Activated CD8-positive, alpha-beta memory T cell treated with anti-CD3 and anti-CD28 coated beads for 1 hour (primary cell): ENCODE results near the gene GNB5.
"Not testable (repeated sequence)": the region's sequence is repeated elsewhere in the genome, so short reads cannot be mapped to it uniquely, and the experiment has no call there.

Experiments
- DNase-seq, 2 donors: peaks; one replicate each; pipeline ENCODE4 v3.0.0-alpha.2; 2020; ENCODE audit warnings: low read depth in 1 of 2; ENCODE audit errors: extremely low read depth in 1 of 2

Gene GNB5

DNA sequence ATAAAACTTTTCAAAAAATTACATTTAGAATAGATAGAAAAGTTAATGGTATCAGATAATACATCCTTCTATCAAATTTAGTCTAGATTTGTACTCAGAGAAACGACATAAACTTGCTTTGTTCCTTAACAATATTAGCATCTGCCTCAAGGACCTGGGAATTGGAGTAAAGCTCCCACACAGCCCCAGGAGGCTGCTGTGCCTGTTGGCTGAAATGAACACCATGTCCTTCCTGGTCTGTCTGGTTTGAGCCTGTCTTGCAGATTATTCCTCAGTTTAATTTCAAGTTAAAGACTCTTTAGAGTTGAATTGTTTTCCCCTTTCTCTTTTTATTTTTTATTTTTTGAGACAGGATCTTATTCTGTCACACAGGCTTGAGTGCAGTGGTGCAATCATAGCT, 19.4 kb downstream of the GNB5 start:
- no peak for DNase-seq

DNA sequence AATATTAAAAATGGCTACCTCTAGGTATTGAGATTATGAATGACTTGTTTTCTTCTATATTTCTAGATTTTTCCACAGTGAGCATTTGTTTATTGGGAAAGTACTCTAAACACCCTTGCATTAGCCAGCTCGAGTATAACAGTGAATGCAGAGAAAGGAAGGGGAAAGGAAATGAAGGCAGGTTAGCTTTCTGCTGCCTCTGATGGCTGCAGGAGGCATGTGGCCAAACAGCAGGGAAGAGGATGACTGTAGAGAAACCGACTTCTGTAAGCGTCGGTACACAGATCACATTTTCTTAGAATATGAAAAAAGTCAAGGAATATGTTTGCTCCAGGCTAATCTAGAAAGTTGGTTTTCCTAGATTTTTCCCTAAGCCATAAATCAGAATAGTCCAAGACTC, 19.8 kb downstream of the GNB5 start:
- DNase-seq: no peak

DNA sequence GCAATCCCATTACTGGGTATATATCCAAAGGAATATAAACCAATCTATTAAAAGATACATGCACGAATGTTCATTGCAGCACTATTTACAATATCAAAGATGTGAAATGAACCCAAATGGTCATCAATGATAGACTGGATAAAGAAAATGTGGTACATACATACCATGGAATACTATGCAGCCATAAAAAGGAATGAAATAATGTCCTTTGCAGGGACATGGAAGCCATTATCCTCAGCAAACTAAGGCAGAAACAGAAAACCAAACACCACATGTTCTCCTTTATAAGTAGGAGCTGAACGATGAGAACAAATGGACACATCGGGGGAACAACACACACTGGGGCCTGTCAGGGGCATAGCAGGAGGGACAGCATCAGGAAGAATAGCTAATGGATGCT, 21.0 kb downstream of the GNB5 start:
- DNase-seq: not testable (repeated sequence)

DNA sequence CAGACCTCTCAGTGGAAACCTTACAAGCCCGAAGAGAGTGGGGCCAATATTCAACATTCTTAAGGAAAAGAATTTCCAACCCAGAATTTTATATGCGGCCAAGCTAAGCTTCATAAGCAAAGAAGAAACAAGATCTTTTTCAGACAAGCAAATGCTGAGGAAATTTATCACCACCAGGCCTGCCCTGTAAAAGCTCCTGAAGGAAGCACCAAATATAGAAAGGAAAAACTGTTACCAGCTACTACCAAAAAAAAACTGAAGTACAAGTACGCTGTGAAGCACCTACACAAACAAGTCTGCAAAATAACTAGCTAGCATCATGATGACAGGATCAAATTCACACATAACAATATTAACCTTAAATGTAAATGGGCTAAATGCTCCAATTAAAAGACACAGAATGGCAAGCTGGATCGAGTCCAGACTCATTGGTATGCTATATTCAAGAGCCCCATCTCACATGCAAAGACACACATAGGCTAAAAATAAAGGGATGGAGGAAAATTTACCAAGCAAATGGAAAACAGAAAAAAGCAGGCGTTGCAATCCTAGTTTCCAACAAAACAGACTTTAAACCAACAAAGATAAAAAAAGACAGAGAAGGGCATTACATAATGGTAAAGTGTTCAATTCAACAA, 25.6 kb downstream of the GNB5 start:
- not testable (repeated sequence) for DNase-seq

DNA sequence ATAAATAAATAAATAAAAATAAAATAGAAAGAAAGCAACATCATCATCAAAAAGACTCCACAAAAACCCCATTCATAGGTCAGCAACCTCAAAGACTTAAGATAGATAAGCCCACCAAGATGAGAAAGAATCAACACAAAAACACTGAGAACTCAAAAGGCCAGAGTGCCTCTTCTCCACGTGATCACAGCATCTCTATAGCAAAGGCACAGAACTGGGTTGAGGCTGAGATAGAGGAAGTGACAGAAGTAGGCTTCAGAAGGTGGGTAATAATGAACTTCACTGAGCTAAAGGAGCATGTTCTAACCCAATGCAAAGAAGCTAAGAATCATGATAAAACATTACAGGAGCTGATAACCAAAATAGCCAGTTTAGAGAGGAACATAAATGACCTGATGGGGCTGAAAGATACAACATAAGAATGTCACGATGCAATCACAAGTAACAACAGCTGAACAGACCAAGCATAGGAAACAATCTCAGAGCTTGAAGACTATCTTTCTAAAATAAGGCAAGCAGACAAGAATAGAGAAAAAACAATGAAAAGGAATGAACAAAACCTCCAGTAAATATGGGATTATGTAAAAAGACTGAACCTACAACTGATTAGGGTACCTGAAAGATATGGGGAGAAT, 26.4 kb downstream of the GNB5 start:
- no peak for DNase-seq

DNA sequence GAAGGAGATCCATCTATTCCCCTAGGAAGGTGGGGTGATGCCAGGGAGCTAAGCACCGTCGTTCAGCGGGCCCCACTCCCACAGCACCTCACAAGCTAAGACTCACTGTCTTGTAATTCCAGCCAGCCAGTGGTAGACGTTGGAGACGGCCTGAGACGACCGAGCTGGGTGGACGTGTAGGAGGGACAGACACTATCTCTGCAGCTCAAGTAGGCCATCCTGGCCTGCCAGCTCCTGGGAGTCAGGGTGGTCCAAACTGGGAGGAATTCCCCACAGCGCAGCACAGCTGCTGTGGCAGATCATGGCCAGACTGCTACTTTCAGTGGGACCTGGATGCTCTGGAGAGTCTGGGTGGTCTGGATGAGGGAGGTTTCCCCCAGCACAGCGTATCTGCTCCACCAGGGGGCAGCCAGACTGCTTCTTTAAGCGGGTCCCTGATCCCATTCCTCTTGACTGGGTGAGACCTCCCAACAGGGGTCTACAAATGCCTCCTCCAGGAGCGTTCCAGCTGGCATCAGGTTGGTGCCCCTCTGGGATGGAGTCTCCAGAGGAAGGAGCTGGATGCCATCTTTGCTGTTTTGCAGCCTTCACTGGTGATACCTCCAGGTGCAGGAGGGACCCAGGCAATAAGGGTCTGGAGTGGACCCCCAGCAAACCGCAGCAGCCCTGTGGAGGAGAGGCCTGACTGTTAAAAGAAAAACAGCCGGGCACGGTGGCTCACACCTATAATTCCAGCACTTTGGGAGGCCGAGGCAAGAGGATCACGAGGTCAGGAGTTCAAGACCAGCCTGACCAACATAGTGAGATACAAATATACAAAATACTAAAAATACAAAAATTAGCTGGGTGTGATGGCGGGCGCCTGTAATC, 27.6 kb downstream of the GNB5 start:
- DNase-seq: no peak

DNA sequence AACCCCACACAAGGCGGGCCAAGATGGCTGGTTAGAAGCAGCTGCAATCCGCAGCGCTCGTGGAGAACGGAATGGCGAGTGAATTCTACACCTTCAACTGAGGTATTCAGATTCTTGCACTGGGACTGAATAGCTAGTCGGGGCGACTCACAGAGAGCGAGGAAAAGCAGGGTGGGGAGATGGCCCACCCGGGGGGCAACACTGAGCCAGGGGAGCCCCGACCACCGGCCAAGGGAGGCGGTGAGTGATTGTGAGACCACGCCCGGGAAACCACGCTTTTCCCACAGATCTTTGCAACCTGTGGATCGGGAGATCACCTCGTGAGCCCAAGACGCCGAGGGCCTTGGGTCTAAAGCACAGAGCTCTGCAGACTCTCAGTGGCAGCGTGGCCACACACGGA, 28.3 kb downstream of the GNB5 start:
- DNase-seq: no peak

DNA sequence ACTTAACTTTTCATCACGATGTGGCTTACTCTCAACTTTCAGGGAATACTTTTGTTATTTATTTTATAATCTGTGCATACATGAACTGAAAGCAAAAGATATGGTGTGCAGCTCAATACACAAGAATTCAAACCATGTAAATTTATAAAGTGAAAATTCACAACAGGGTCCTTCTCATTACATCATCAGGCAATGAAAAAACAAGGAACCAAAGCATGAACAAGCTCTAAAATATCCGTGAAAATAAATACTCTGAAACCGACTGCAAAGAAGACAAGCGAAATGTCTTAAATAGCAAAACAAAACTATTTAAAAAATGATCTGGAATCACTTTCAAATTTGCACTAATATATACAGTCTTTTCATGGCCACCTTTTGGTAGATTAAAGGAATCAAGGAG, 28.9 kb downstream of the GNB5 start:
- no peak for DNase-seq

DNA sequence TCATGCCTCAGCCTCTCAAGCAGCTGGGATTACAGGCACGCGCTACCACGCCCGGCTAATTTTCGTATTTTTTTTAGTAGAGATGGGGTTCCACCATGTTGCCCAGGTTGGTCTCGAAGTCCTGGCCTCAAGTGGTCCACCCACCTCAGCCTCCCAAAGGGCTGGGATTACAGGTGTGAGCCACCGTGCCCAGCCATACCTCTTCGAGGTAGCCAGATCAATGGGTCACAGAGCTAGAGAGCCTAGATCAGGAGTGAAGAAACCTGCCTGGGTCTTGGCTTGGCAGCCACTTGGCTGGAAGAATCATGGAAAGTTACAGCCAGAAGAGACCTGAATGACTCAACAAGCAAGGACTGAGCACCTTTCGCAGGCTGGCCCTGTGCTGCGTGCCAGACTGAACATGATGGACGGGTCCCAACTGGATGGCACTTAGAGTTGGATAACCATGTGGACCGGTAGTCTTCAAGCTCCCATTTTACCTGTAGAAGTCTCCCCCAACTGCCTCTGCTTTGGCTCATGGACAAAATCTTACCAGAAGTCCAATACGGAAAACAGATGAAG, 29.7 kb downstream of the GNB5 start:
- no peak for DNase-seq

DNA sequence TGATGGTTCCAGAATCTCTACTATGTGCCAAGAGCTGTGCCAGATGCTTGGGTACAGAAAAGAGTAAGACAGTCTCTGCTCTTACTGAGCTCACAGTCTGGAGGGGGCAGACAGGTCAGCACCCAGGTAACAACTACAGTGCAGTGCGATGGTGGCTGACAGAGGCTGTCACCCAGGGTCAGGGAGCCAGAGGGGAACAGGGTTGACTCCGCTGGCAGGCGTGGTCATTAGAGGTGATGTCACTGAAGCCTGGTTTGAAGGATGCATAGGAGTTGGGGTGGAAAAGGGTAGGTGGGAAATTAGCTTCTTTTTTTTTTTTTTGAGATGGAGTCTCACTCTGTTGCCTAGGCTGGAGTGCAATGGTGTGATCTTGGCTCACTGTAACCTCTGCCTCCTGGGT, 31.5 kb downstream of the GNB5 start:
- DNase-seq: no peak

DNA sequence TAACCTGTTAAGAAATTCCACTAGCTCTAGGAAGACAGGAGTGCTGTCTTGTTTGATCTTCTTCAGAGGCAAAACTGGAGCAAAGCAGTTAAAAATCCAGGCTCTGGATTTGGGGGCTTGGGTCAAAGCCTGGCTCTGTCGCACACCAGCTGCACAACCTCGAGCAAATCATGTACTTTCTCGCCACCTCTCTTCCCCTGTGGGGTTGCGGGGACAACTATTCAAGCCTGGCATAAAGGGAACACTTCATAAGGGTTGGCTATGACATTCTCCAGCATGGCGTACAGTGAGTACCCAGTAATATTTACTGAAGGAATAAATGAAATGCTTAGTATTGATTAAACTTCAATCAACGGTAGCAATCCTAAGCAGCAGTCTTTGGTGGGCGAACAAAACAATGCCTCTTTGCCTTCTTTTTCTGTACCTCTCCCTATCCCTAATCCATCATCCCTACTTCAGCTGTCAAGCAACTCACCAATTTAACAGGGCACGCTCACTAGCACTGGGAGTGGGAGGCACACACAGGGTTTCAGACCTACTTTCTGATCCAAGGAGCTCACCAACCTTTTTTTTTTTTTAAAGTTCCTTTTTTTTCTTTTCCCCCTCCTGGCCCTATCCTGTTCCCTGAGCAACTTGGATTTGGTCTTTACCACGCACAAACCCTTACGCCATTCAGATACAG, 33.0 kb downstream of the GNB5 start:
- DNase-seq: no peak

DNA sequence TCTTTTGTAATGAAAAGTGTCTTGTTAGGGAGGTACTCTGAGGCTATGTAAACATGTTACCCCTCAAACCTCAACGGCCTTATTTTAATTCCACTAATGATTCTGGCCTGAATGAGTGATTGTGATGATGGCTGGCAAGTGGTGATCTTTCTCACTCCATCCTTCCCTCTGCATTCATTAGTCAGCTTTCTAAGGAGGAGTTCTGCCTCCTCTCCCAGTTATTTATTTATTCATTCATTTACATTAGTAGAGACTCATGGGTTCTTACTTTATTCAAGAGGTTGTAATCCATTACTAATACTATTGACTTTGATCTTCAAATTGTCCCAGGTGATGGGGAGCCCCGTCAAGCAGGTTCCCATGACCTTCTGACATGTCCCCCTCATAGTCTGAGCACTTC, 35.3 kb downstream of the GNB5 start:
- DNase-seq: no peak

DNA sequence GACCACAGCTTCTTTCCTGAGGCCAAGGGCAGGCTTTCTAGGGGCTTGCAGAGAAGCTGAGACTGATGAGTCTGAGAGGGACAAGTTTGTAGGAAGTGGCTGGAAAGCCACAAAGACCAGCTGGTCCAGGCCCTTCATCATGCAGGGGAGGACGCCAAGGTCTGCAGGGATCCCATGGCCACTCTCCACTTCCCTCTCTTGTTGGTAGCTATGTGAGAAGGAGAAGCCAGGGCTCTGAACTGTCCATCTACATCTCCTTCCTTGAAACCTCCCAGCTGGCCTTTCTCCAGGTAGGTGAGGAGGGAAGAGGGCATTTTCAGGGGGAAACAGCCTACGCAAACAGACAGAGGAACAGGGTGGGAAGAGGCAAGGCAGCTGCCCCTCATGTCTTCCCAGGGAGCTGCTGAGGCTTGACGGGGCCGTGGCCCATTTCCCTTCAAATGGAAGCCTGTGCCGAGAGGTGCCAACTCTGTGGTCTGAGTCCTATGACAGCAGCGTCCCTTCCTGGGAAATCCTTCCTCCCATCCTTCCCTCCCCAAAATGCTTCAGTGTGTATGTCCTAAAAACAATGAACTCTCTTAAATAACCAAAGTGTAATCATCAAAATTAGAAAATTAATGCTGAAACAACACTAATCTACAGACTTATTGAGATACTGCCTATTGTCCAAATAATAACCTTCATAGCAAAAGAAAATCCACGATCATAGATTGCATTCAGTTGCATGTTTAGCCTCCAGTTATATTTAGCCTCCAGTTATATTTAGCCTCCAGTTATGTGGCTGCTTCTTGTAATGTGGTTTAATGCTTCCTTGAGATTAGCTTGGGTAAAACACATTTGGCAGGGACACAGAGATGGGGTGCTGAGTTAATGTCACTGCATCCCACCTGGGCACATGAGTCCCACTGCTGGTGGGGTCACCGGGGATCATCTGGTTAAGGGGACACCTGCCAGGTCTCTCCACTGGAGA, 36.0 kb downstream of the GNB5 start:
- no peak for DNase-seq

DNA sequence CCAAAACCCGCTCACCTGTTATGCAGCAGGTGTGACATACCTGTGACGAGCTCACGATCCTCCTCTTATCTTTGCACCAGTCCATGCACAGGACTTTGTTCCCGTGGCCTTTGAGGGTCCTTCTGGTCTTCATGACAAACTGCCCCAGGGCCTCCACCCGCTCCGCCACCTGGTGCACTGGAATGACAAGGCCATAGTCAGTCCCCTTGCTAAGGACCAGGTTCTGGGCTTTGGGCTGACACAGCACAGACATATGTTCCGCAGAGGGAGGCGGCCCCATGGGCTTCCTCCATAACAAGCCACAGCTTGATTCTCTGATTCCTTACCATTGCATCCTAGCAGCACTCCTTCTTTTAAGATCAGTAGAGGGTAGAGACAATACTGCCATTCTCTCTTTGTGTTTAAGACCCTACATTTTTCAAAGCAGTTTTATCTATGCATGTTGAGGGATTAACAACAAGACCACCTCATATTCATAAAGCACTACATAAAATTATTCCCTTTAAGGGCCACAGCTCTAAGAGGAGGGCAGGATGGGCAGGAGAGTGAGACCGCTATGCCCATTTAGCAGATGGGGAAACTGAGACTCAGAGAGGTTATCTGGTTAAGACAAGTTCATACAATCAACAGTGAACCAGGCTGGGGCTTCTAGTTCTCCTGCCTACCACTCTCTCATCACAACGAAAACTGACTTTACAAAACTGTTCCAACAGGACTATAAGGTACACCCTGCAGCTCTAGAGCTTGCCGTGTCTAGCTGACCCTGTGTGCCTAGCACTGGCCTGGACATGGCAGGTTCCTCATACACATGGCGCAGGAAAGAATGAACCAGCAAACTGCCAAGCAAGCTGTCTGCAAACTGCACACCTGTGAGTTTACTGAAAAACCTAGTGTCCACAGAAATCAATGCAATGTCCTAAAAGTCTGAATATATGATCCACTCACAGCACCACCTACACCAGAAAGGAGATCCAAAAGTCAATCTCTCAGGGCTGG, 37.0 kb downstream of the GNB5 start:
- DNase-seq: no peak

DNA sequence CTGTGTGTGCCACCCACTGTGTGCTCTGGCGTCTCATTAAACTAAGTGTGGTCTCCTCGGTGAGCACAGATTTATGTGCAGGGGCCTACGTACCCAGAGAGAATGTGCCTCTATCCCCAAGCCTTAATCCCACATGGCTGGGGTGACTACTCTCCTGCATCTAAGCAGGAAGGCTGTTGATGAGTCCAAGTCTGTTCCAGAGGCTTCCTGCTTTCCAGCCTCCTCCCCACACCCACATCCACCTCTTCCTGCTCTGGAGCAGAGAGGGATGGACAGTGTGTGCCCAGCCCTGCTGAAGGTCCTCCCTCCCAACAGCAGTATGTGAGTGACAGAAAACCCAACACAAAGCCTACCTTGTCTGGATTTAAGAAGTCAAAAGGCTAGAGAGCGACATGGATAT, 39.8 kb downstream of the GNB5 start:
- DNase-seq: no peak

DNA sequence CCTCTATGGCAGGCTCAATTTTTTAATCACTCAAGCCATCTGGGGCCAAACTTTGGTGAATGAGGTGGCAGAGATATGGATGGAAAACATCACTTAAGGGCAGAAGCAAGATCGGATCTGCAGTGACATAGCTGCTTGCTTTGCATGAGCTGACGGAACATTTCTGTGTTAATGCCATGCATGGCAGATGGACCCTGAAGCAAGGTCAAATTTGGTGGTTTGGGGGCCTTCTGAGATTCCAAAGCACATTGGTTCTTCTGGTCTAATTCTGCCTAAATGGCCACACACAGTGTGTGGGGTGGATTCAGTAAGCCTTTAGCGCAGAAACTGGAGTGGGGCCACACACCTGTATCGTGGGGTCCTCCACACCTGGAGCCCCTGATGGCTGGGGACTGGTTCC, 40.3 kb downstream of the GNB5 start:
- DNase-seq: no peak

DNA sequence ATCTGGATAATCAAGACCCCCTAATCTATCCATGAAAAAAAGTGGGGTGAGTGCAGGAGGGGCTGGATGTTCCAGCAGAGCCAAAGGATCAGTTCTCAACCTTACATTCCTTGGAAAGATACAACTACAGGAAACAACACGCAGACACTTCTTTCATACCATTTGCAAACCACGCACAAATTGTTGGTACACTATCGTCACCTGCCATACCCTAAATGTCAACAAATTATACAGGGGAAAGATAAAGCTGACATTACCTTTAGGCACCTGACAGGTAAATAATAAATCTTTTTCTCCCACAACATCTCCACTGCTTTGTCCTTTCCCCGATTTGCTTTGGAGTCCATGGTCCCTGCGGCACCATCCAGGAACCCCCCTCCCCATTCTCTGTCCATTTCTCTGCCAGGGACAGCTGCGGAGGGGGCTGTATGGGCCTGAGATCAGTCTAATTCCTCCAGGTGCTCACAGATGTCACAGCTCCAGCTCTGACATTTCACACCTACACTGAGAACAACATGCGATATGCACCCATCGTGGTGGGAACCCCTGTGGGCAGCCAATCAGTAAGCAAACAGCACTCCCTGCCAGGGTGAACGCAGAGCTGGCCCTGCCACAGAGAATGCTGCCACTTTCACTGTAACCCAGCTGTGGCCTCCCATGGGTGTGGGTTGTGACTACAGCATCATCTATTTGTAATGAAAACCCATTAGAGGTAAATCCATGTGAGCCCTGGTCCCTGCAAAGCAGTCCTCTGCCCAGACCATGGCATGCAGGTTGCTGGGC, 41.0 kb downstream of the GNB5 start:
- no peak for DNase-seq

DNA sequence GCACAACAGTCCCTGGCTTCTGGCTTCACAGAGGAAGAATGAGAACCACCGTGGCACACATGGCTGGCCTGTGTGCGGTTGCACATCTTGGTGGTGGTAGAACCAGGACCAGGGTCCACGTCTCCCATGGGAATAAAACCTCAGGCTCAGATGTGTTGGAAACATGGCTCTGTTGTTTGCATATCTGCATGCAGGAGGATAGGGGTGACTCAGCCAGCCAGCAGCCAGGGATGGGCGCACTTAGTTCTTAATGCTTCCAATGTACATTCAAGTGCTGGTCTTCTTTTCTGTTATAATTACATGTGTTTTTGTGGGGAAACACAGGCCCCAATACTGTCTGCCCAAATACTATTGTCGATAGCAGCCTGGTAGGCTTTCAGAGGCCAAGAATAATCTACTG, 42.8 kb downstream of the GNB5 start:
- DNase-seq: no peak
